SKM-1 treated with dmso at 0.1 percent for 144 hours (cell line): Measurements from ENCODE around the gene C1orf35.

Experiments used
- DNase-seq: peaks from one replicate; lab custom pipeline; 2025; ENCODE audit not compliant: unreplicated experiment; lab: John Stamatoyannopoulos, UW

Gene C1orf35

GRCh38 chr1:228064296-228064695 is 38.8 kb downstream of the C1orf35 start:
- DNase-seq, result no peak

GRCh38 chr1:228063251-228064191 is 39.6 kb downstream of the C1orf35 start:
- no peak for DNase-seq

GRCh38 chr1:228062812-228063211 is 40.3 kb downstream of the C1orf35 start:
- DNase-seq, result no peak

GRCh38 chr1:228062085-228062791 is 40.9 kb downstream of the C1orf35 start:
- no peak for DNase-seq

DNA sequence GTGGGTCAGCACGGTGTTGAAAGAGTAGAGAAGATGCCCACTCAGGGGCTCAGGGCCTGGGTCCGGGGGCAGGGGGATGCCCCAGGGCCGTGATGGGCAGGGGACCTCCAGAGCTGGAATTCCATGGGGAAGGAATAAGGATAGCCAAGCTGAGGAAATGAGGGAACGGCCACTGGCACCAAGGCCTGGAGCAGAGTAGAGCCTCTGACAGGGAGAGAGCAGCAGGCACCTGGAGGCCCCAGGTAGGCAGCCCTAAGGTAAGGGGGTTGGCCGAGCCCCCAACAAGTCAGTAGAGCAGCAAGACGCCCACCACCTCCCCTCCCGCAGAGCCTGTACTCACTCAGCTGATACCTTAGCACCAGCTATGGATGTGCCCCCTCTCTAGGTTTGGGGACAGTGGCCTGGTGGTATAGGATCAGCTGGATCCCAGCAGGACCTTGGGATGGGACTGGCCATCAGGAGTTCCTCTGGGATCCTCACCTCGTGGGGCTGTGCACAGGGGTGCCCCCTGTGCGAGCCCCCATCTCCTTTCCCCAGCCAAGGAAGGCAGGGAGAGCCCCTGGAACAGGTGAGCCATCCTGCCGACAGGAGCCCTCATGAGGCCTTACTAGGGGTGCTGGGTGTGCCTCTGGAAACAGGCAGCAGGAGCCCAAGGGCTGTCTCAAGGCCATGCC is 41.6 kb downstream of the C1orf35 start:
- no peak for DNase-seq

- DNase-seq, result no peak
Observed at GRCh38 chr1:228060458-228061190, 42.5 kb downstream of the C1orf35 start.

DNA sequence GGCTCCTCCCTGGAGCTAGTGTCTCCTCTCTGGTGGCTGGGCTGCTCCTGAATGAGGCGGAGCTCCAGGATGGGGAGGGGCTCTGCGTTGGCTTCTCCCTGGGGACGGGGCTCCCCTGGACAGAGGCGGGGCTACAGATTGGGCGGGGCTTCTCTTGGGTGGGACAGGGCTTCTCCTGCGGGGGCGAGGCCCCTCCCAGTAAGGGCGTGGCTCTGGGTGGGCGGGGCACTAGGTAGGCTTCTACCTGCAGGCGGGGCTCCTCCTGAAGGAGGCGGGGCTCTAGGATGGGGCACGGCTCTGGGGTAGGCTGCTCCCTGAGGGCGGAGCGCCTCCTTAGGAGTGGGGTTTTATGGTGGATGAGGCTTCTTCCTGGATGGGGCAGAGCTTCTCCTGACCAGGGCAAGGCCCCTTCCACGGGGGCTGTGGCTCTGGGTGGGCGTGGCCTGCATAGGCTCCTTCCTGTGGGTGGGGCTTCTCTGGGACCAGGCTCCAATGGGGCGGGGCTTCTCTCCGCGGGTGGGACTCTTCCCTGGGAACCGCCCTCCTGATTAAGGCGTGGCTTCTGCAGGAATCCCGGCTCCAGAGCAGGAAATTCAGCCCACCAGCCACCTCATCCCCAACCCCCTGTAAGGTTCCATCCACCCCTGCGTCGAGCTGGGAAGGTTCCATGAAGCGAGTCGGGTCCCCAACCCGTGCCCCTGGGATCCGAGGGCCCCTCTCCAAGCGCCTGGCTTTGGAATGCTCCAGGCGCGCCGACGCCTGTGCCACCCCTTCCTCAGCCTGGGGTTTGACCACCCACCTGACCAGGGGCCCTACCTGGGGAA is 43.3 kb downstream of the C1orf35 start:
- DNase-seq, result peak; percentile 72

DNA sequence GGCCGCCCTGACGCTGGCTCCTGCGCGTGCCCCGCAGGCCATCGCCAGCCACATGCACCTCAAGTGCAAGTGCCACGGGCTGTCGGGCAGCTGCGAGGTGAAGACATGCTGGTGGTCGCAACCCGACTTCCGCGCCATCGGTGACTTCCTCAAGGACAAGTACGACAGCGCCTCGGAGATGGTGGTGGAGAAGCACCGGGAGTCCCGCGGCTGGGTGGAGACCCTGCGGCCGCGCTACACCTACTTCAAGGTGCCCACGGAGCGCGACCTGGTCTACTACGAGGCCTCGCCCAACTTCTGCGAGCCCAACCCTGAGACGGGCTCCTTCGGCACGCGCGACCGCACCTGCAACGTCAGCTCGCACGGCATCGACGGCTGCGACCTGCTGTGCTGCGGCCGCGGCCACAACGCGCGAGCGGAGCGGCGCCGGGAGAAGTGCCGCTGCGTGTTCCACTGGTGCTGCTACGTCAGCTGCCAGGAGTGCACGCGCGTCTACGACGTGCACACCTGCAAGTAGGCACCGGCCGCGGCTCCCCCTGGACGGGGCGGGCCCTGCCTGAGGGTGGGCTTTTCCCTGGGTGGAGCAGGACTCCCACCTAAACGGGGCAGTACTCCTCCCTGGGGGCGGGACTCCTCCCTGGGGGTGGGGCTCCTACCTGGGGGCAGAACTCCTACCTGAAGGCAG is 44.0 kb downstream of the C1orf35 start:
- no peak for DNase-seq

- DNase-seq, result no peak
Observed at GRCh38 chr1:228058172-228058948, 44.8 kb downstream of the C1orf35 start.
